ENCODE measurements around the gene AASDH. TPM values are rescaled to one million over a fixed set of nuclear protein-coding genes. Genes with fewer than 3 reads are reported as not detected.

The AASDH gene
- total RNA-seq, 4 donors from 2014 or later, result 15.0 to 23.8 (median 19.4) TPM

DNA sequence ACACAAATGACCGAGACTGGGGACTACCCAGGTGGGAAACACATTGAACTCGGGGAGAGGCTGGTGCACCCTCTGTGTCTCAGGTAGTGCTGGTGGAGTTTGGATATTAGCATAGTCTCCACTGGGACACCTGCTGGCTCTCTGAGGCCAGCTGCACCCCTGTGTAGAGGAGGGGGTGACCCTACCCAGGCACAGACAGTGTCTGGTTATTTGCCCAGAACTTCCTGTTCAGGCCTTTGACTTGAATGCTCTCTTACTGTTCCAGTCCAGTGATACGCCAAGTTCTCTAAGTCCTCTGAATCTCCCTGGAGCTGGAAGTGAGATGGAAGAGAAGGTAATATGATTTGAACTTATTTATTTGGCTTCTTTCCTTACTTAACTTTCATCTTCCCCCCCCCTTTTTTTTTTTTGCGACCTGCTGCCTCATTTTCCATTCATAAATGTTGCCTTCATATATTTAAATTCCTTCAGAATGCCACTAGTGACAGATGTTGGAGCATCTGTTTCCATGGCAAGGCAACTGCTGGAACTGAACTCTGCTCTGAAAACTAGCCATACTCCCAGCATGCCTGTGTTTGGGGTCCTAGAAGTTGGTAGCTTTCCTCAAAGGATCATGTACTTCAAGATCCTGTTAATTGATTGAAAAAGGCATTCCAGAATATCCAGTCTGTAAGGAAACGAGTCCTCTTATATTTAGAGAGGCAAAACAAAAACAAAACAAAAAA is 76.7 kb downstream of the AASDH start:
- Histone ChIP-seq H3K27me3 (no peaks in the 10 kb centered on the region), H3K9me3 (no peaks in the 10 kb centered on the region), H3K4me1 (peaks cover 0 to 4% of the 10 kb centered on the region in 2 donors), H3K4me3 (replicated peaks in 1 of 3) (no peak overlapping the region), H3K27ac (no peak overlapping the region), H3K36me3 (no peaks in the 10 kb centered on the region)
- WGBS, 2 donors, result 62 to 63% methylated on average over 5 of the region's 5 CpGs
- intact Hi-C loops (cut with DNase I), result no loop called here
- DNase-seq, result peak; percentile 50 to 63
- TF ChIP-seq, protein P1, sequence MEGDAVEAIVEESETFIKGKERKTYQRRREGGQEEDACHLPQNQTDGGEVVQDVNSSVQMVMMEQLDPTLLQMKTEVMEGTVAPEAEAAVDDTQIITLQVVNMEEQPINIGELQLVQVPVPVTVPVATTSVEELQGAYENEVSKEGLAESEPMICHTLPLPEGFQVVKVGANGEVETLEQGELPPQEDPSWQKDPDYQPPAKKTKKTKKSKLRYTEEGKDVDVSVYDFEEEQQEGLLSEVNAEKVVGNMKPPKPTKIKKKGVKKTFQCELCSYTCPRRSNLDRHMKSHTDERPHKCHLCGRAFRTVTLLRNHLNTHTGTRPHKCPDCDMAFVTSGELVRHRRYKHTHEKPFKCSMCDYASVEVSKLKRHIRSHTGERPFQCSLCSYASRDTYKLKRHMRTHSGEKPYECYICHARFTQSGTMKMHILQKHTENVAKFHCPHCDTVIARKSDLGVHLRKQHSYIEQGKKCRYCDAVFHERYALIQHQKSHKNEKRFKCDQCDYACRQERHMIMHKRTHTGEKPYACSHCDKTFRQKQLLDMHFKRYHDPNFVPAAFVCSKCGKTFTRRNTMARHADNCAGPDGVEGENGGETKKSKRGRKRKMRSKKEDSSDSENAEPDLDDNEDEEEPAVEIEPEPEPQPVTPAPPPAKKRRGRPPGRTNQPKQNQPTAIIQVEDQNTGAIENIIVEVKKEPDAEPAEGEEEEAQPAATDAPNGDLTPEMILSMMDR (IDR thresholded peaks at IDR 0.05), result no peak
- TF ChIP-seq POLR2A (IDR thresholded peaks at IDR 0.05), result no peak

DNA sequence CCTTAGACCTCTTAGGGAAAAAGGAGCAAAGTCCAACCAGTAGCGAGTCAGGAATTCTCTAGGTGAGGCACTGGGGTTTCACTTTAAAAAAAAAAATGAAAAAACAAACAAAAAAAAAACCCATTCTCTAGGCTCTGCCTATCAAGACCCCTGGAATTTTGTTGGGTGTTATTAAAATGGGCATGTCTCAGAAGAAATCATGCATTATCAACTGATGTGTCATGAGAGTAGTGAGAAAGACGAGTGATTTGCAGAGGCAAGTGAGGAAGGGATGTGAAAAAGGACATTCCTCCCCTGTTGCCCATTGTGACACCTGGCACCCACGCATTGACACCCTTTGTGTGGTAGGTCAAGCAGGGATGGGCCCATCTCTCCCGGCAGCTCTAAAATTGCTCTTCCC is 78.9 kb downstream of the AASDH start:
- peaks cover 0 to 4% of the 10 kb centered on the region in 2 donors for H3K4me1 ChIP-seq
- TF ChIP-seq, protein P1 (IDR thresholded peaks at IDR 0.05), result no peak
- TF ChIP-seq POLR2A (IDR thresholded peaks at IDR 0.05), result no peak
- 89 to 94% methylated on average over 4 of the region's 4 CpGs for WGBS, 2 donors
- no peaks in the 10 kb centered on the region for H3K36me3 ChIP-seq
- no peak overlapping the region for H3K27ac ChIP-seq
- no peaks in the 10 kb centered on the region for H3K9me3 ChIP-seq
- H3K4me3 ChIP-seq (replicated peaks in 1 of 3), result no peak overlapping the region
- H3K27me3 ChIP-seq, result no peaks in the 10 kb centered on the region
- DNase-seq, result no peak
- intact Hi-C loops (cut with DNase I), result no loop called here

- TF ChIP-seq POLR2A (IDR thresholded peaks at IDR 0.05), result no peak
These were observed 79.9 kb downstream of the AASDH start for GRCh38 chr4:56307423-56307822.

DNA sequence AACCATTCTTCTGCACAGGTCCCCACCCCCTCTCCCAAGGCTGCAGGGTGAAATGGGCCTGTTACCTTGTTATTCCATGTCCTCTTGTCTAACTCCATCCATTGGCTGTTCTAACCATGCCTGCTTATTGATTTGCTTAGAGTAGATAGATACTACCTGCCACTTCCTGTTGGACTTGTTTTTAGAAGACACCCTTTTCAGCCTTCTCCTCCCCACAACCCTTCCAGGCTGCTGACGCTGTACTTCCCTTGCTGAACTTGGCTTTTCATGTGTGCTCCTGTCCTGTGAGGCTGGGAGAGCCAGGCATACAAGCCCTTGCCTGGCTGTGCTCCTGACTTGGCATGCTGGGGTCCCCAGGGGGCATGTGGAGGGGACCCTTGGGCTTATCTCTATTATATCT is 81.9 kb downstream of the AASDH start:
- WGBS, 2 donors, result 71 to 93% methylated on average over 1 of the region's 1 CpG
- intact Hi-C loops (cut with DNase I), result no loop called here
- Histone ChIP-seq H3K4me3 (replicated peaks in 1 of 3) (no peak overlapping the region), H3K36me3 (no peaks in the 10 kb centered on the region), H3K27ac (no peak overlapping the region), H3K27me3 (no peaks in the 10 kb centered on the region), H3K9me3 (no peaks in the 10 kb centered on the region), H3K4me1 (peaks cover 0 to 4% of the 10 kb centered on the region in 2 donors)
- no peak for DNase-seq
- TF ChIP-seq, protein P1 (IDR thresholded peaks at IDR 0.05), result no peak
- TF ChIP-seq POLR2A (IDR thresholded peaks at IDR 0.05), result no peak

More at GRCh38 chr4:56307423-56307822, 79.9 kb downstream of the AASDH start:
- H3K4me3 ChIP-seq (replicated peaks in 1 of 3), result no peak overlapping the region
- no peak overlapping the region for H3K27ac ChIP-seq
- intact Hi-C loops (cut with DNase I), result no loop called here
- no peaks in the 10 kb centered on the region for H3K27me3 ChIP-seq
- no peaks in the 10 kb centered on the region for H3K9me3 ChIP-seq
- H3K36me3 ChIP-seq, result no peaks in the 10 kb centered on the region
- H3K4me1 ChIP-seq, result peaks cover 0 to 4% of the 10 kb centered on the region in 2 donors
- 51 to 74% methylated on average over 3 of the region's 3 CpGs for WGBS, 2 donors
- DNase-seq, result peak; percentile 37 to 39

DNA sequence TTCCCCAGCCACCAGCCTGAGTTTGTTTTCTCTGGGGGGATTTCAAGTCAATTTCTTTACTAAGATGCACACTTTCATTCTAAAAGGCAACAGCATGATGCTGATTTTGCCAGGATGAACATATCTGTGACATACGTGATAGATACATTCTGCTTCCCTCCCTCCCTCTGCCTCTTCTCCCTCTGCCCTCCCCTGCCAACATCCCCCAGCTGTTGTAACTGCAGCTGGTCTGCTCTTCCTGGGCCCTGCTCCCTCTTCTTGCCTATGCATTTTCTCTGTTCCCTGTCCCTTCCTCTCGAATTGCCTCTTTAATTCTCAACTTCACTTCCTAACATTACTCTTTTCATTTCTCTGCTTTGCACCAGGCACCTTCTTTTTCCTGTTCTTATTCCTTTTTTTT is 83.4 kb downstream of the AASDH start:
- Histone ChIP-seq H3K27me3 (no peaks in the 10 kb centered on the region), H3K36me3 (no peaks in the 10 kb centered on the region), H3K4me1 (peaks cover 0 to 4% of the 10 kb centered on the region in 2 donors), H3K4me3 (replicated peaks in 1 of 3) (no peak overlapping the region), H3K27ac (no peak overlapping the region), H3K9me3 (no peaks in the 10 kb centered on the region)
- intact Hi-C loops (cut with DNase I), result no loop called here
- no peak for DNase-seq
- TF ChIP-seq, protein P1 (IDR thresholded peaks at IDR 0.05), result no peak
- no peak for TF ChIP-seq POLR2A (IDR thresholded peaks at IDR 0.05)
- 80 to 82% methylated on average over 2 of the region's 2 CpGs for WGBS, 2 donors
